HepG2 (cell line): ENCODE measurements around the gene ZNF148. TPM values are rescaled to one million over a fixed set of nuclear protein-coding genes. Genes with fewer than 3 reads are reported as not detected.

Experiments used
- ATAC-seq: fragments of 200-7000 bp; cut with Tn5 transposase; 3 replicates; pipeline ENCODE4 v1.9.1; 2020; ENCODE audit warnings: mild to moderate bottlenecking, moderate library complexity
- BruUV-seq: library from RNA; stranded (reverse); fragments of 400-500 nt; replicated peaks from 2 replicates; lab custom pipeline; 2021; lab: Mats Ljungman, UMichigan
- CTCF ChIA-PET: fragments of 300-600 bp; formaldehyde crosslinking; extraction: SDS; loops from one replicate; lab custom pipeline; 2021; ENCODE audit warnings: low total read pairs, inconsistent platforms, low intra/inter-chr PET ratio; lab: Yijun Ruan, JAX
- POLR2A ChIA-PET: fragments of 350-600 bp; sonication (Branson Sonifier 250); formaldehyde crosslinking; loops from one replicate; lab custom pipeline; 2020; ENCODE audit warnings: antibody characterized with exemption, inconsistent platforms; lab: Yijun Ruan, JAX
- DNase-seq: peaks from one replicate; pipeline ENCODE4 v3.0.0-alpha.2; 2015; ENCODE audit warnings: low spot score
- FAIRE-seq: peaks from 3 replicates; lab custom pipeline; 2011; peaks lifted over from hg19 to GRCh38; lab: Jason Lieb, UNC
- H2AFZ ChIP-seq: one replicate; pipeline ENCODE4 v1.6.1; 2011; ENCODE audit warnings: low read length, inconsistent platforms
- H3K27ac ChIP-seq: fragments of 300-600 bp; 3 replicates; pipeline ENCODE4 v1.8.0; 2011; ENCODE audit warnings: mixed run types, mild to moderate bottlenecking, mixed read lengths, low read length, inconsistent platforms; ENCODE audit not compliant: insufficient read depth; ENCODE audit errors: extremely low read length
- H3K27me3 ChIP-seq, 2 experiments: fragments of 200-600 bp in 1 of 2; 2 replicates in 1 of 2; 3 replicates in 1 of 2; pipeline versions ENCODE4 v1.6.0 to v1.8.0; 2011; ENCODE audit warnings: low read length in 2 of 2, mild to moderate bottlenecking in 2 of 2, moderate library complexity in 2 of 2, inconsistent platforms in 1 of 2; ENCODE audit not compliant: insufficient read depth in 2 of 2, control insufficient read depth in 1 of 2
- H3K36me3 ChIP-seq, 2 experiments: fragments of 200-600 bp in 1 of 2; replicated peaks in 1 of 2; 2 replicates in 1 of 2; 3 replicates in 1 of 2; pipeline versions ENCODE4 v1.5.1 to v1.8.0; 2011; ENCODE audit warnings: low read length in 2 of 2, inconsistent platforms in 1 of 2; ENCODE audit not compliant: insufficient read depth in 2 of 2, control insufficient read depth in 1 of 2
- H3K4me1 ChIP-seq: 2 replicates; pipeline ENCODE4 v1.5.1; 2012; ENCODE audit warnings: low read length, inconsistent platforms; ENCODE audit not compliant: insufficient read depth
- H3K4me2 ChIP-seq: 2 replicates; pipeline ENCODE4 v1.6.0; 2011; ENCODE audit warnings: low read depth, low read length, inconsistent platforms
- H3K4me3 ChIP-seq, 3 experiments: fragments of 200-600 bp in 1 of 3; sonication (generic), shearing (Covaris generic) in 1 of 3; replicated peaks in 1 of 3; 2 replicates each; pipeline ENCODE4 v1.5.1; 2011 to 2016; ENCODE audit warnings: low read length in 3 of 3, inconsistent platforms in 2 of 3, low read depth in 2 of 3, mild to moderate bottlenecking in 2 of 3, control low read depth in 1 of 3, mixed read lengths in 1 of 3; ENCODE audit not compliant: insufficient read depth in 1 of 3
- H3K79me2 ChIP-seq: one replicate; pipeline ENCODE4 v1.6.1; 2011; ENCODE audit warnings: low read length, inconsistent platforms; ENCODE audit not compliant: insufficient read depth
- H3K9ac ChIP-seq: 2 replicates; pipeline ENCODE4 v1.6.0; 2011; ENCODE audit warnings: mild to moderate bottlenecking, low read depth, low read length, inconsistent platforms; ENCODE audit not compliant: insufficient read depth
- H3K9me3 ChIP-seq: 2 replicates; pipeline ENCODE4 v1.5.1; 2012; ENCODE audit warnings: mild to moderate bottlenecking, low read length
- H4K20me1 ChIP-seq: 2 replicates; pipeline ENCODE4 v1.6.0; 2011; ENCODE audit warnings: inconsistent platforms, mild to moderate bottlenecking, low read length, moderate library complexity; ENCODE audit not compliant: insufficient read depth
- MTF1 ChIP-seq: sonication (generic); formaldehyde crosslinking; IDR thresholded peaks from 2 replicates; pipeline ENCODE4 v1.5.0; 2020; ENCODE audit warnings: missing genetic modification reagents
- NRL ChIP-seq: sonication (generic); formaldehyde crosslinking; IDR thresholded peaks from 2 replicates; pipeline ENCODE4 v1.5.0; 2020; ENCODE audit warnings: missing genetic modification reagents, mild to moderate bottlenecking, moderate library complexity, borderline replicate concordance
- POGZ ChIP-seq: sonication (generic); formaldehyde crosslinking; IDR thresholded peaks from 2 replicates; pipeline ENCODE4 v1.4.0; 2020; ENCODE audit warnings: mild to moderate bottlenecking, missing genetic modification reagents
- RBM39 ChIP-seq: fragments of 200-400 bp; formaldehyde crosslinking; IDR thresholded peaks from one replicate; pipeline ENCODE4 v1.6.1; 2018; ENCODE audit warnings: antibody characterized with exemption, mild to moderate bottlenecking, low read depth, low read length; ENCODE audit not compliant: poor library complexity, severe bottlenecking
- THAP8 ChIP-seq: sonication (generic); formaldehyde crosslinking; IDR thresholded peaks from 2 replicates; pipeline ENCODE4 v1.5.1; 2020; ENCODE audit warnings: missing genetic modification reagents, mild to moderate bottlenecking, borderline replicate concordance
- ZMYM3 ChIP-seq: sonication (generic); formaldehyde crosslinking; IDR thresholded peaks from 2 replicates; pipeline ENCODE4 v1.5.1; 2020; ENCODE audit warnings: mild to moderate bottlenecking, missing genetic modification reagents
- ZNF326 ChIP-seq: sonication (generic); formaldehyde crosslinking; IDR thresholded peaks from 2 replicates; pipeline ENCODE4 v1.4.0; 2020; ENCODE audit warnings: missing genetic modification reagents, borderline replicate concordance
- ZNF569 ChIP-seq: sonication (generic); formaldehyde crosslinking; IDR thresholded peaks from 2 replicates; pipeline ENCODE4 v1.5.0; 2020; ENCODE audit warnings: mild to moderate bottlenecking, missing genetic modification reagents, moderate library complexity, borderline replicate concordance
- ZNF570 ChIP-seq: sonication (generic); formaldehyde crosslinking; IDR thresholded peaks from 2 replicates; pipeline ENCODE4 v1.4.0; 2020; ENCODE audit warnings: mild to moderate bottlenecking, missing genetic modification reagents, borderline replicate concordance
- ZNF775 ChIP-seq: sonication (generic); formaldehyde crosslinking; IDR thresholded peaks from 2 replicates; pipeline ENCODE4 v1.4.0; 2020; ENCODE audit warnings: missing genetic modification reagents, mild to moderate bottlenecking, moderate library complexity, borderline replicate concordance
- ZNF800 ChIP-seq: sonication (generic); formaldehyde crosslinking; IDR thresholded peaks from 2 replicates; pipeline ENCODE4 v1.4.0; 2020; ENCODE audit warnings: missing genetic modification reagents
- WGBS: methylation state at CpG from one replicate; pipeline ENCODE4 v1.1.6; 2017; ENCODE audit warnings: low lambda C conversion rate; 5-methylcytosine and 5-hydroxymethylcytosine counted together
- in situ Hi-C: cut with HindIII; loops from 2 replicates; pipeline ENCODE4 v1.10.0; 2017; ENCODE audit warnings: low pct_unique_long_range_greater_than_20kb; ENCODE audit not compliant: extremely low pct_ligation_motif_present
- intact Hi-C: fragments of 100-400 bp; cut with micrococcal nuclease; formaldehyde crosslinking; loops from one replicate; pipeline ENCODE4 v1.10.0; 2022; ENCODE audit not compliant: unreplicated experiment
- polyA plus RNA-seq, 8 experiments: library from polyadenylated mRNA; depleted of rRNA in 3 of 8; stranded (reverse) in 7 of 8; unstranded in 1 of 8; fragments of >200 nt; fragmentation: Illumina TruSeq in 4 of 8; extraction: Trizol in 4 of 8; gene quantifications; 2 replicates each; pipeline versions ENCODE4 v1.2.1 to v1.2.3, GENCODE V29; 2011 to 2016; ENCODE audit warnings: low read depth in 4 of 8, missing spikeins in 1 of 8, mixed read lengths in 1 of 8; ENCODE audit not compliant: insufficient read depth in 1 of 8
- total RNA-seq, 5 experiments: library from RNA; depleted of rRNA; stranded (reverse); fragments of >200 nt; fragmentation: Illumina TruSeq; extraction: Trizol; gene quantifications; 2 replicates each; pipeline ENCODE4 v1.2.3, GENCODE V29; 2016; ENCODE audit warnings: low read depth in 1 of 5
- TF ChIP-seq, protein P1 (sequence below): sonication (generic); formaldehyde crosslinking; IDR thresholded peaks from 2 replicates; pipeline ENCODE4 v1.5.0; 2020; ENCODE audit warnings: mild to moderate bottlenecking, missing genetic modification reagents

The ZNF148 gene
- total and polyA plus RNA-seq, 2 of the 13 experiments (the other 11 are each of a cell fraction or from before 2014, with no cell fraction given) = 10.6 to 36.1 TPM

GRCh38 chr3:125350597-125350996, 24.5 kb downstream of the ZNF148 start:
- intact Hi-C loops = no loop called here
- ChIA-PET POLR2A (no interaction called here), CTCF (no interaction called here)
- no TSS peak for BruUV-seq
- in situ Hi-C loops = no loop called here
- FAIRE-seq (no peak), ATAC-seq (no peak), DNase-seq (no peak)
- Histone ChIP-seq H4K20me1 (peaks cover 3% of the 10 kb centered on the region; the same call in 1 of the 2 replicates), H3K4me3 (no peak overlapping the region), H3K79me2 (peaks cover 94% of the 10 kb centered on the region), H3K36me3 (no peaks in the 10 kb centered on the region), H2AFZ (no peak overlapping the region), H3K27ac (no peak overlapping the region), H3K9ac (no peak overlapping the region), H3K4me2 (no peak overlapping the region), H3K9me3 (no peaks in the 10 kb centered on the region), H3K27me3 (no peaks in the 10 kb centered on the region), H3K4me1 (peaks cover 49% of the 10 kb centered on the region)
- TF ChIP-seq MTF1 (no peak), THAP8 (CRISPR knock-in tag) (no peak), NRL (CRISPR knock-in tag) (no peak), ZNF570 (no peak), ZNF775 (CRISPR knock-in tag) (no peak), ZNF326 (no peak)
- WGBS = 69% methylated on average over 5 of the region's 5 CpGs

DNA sequence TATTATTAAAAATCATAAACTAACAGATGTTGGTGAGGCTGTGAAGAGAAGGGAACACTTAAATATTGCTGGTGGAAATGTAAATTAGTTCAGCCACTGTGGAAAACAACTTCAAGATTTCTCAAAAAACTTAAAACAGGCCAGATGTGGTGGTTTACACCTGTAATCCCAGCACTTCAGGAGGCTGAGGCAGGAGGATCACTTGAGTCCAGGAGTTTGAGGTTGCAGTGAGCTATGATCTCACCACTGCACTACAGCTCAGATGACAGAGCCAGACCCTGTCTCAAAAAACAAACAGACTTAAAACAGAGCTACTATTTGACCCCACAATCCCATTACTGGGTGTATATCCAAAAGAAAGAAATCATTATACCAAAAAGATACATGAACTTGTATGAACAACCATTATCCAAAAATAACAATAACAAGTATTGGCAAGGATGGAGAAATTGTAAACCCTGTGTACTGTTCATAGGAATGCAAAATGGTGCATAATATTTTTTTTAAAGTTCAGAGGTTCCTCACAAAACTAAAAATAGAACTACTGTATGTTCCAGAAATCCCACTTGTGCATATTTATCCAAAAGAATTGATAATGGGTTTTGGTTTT, 25.5 kb downstream of the ZNF148 start:
- DNase-seq (no peak), FAIRE-seq (no peak), ATAC-seq (no peak)
- no peak for TF ChIP-seq ZNF800
- TF ChIP-seq RBM39 = no peak
- no peak for TF ChIP-seq ZNF569 (CRISPR knock-in tag)
- TF ChIP-seq, protein P1, sequence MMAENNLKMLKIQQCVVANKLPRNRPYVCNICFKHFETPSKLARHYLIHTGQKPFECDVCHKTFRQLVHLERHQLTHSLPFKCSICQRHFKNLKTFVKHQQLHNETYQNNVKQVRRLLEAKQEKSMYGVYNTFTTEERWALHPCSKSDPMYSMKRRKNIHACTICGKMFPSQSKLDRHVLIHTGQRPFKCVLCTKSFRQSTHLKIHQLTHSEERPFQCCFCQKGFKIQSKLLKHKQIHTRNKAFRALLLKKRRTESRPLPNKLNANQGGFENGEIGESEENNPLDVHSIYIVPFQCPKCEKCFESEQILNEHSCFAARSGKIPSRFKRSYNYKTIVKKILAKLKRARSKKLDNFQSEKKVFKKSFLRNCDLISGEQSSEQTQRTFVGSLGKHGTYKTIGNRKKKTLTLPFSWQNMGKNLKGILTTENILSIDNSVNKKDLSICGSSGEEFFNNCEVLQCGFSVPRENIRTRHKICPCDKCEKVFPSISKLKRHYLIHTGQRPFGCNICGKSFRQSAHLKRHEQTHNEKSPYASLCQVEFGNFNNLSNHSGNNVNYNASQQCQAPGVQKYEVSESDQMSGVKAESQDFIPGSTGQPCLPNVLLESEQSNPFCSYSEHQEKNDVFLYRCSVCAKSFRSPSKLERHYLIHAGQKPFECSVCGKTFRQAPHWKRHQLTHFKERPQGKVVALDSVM (CRISPR knock-in tag) = peak; percentile 98
- TF ChIP-seq POGZ (CRISPR knock-in tag) = peak; percentile 26; the same call in 1 of the 2 replicates
- TF ChIP-seq ZMYM3 = peak; percentile 49; the same call in 1 of the 2 replicates
- ChIA-PET POLR2A (no interaction called here), CTCF (no interaction called here)
- no peak overlapping the region for H3K4me3 ChIP-seq
- no peaks in the 10 kb centered on the region for H3K9me3 ChIP-seq
- H4K20me1 ChIP-seq = peaks cover 5% of the 10 kb centered on the region
- no peaks in the 10 kb centered on the region for H3K27me3 ChIP-seq
- in situ Hi-C loops = no loop called here
- no peaks in the 10 kb centered on the region for H3K36me3 ChIP-seq
- H3K27ac ChIP-seq = no peak overlapping the region
- intact Hi-C loops = no loop called here
- BruUV-seq = no TSS peak
- H2AFZ ChIP-seq = no peak overlapping the region
- H3K4me1 ChIP-seq = peaks cover 43% of the 10 kb centered on the region
- H3K79me2 ChIP-seq = peaks cover 94% of the 10 kb centered on the region
- no peak overlapping the region for H3K4me2 ChIP-seq
- no peak overlapping the region for H3K9ac ChIP-seq
